Keratinocyte (primary cell): Measurements from ENCODE around the gene USP38. TPM values are rescaled to one million over a fixed set of nuclear protein-coding genes. Genes with fewer than 3 reads are reported as not detected.
"Not testable (repeated sequence)": the region's sequence is repeated elsewhere in the genome, so short reads cannot be mapped to it uniquely, and the experiment has no call there.

ENCODE experiments used
- DNase-seq: peaks from one replicate; pipeline ENCODE4 v3.0.0-alpha.2; 2011; ENCODE audit warnings: low read depth, missing footprints, low spot score
- FAIRE-seq: peaks from 2 replicates; lab custom pipeline; 2011; peaks lifted over from hg19 to GRCh38; lab: Jason Lieb, UNC
- H2AFZ ChIP-seq: 2 replicates; pipeline ENCODE4 v1.6.0; 2012; ENCODE audit warnings: low read length, control low read depth, inconsistent platforms; ENCODE audit not compliant: control insufficient read depth
- H3K27ac ChIP-seq: 2 replicates; pipeline ENCODE4 v1.5.1; 2011; ENCODE audit warnings: low read length; ENCODE audit not compliant: control insufficient read depth, insufficient read depth
- H3K27me3 ChIP-seq: 3 replicates; pipeline ENCODE4 v1.6.0; 2011; ENCODE audit warnings: low read length; ENCODE audit not compliant: control insufficient read depth, insufficient read depth; ENCODE audit errors: extremely low read depth
- H3K36me3 ChIP-seq, 2 experiments: 2 replicates in 1 of 2; 3 replicates in 1 of 2; pipeline ENCODE4 v1.5.1; 2011; ENCODE audit warnings: low read length in 2 of 2, mild to moderate bottlenecking in 1 of 2; ENCODE audit not compliant: control insufficient read depth in 2 of 2, insufficient read depth in 2 of 2; ENCODE audit errors: extremely low read depth in 1 of 2
- H3K4me1 ChIP-seq: 3 replicates; pipeline ENCODE4 v1.5.1; 2011; ENCODE audit warnings: low read length; ENCODE audit not compliant: control insufficient read depth, insufficient read depth; ENCODE audit errors: extremely low read depth
- H3K4me2 ChIP-seq: 3 replicates; pipeline ENCODE4 v1.6.0; 2011; ENCODE audit warnings: low read depth, low read length; ENCODE audit not compliant: control insufficient read depth, insufficient read depth; ENCODE audit errors: extremely low read depth
- H3K4me3 ChIP-seq, 3 experiments: fragments of 200-600 bp in 1 of 3; sonication (generic) in 1 of 3; 2 replicates in 2 of 3; 3 replicates in 1 of 3; pipeline ENCODE4 v1.5.1; 2011 to 2016; ENCODE audit warnings: low read length in 3 of 3, mild to moderate bottlenecking in 3 of 3, control low read depth in 2 of 3, inconsistent platforms in 1 of 3, low read depth in 1 of 3, mixed read lengths in 1 of 3, mixed run types in 1 of 3, moderate library complexity in 1 of 3; ENCODE audit not compliant: control insufficient read depth in 2 of 3, insufficient read depth in 2 of 3; ENCODE audit errors: extremely low read depth in 1 of 3
- H3K79me2 ChIP-seq: 2 replicates; pipeline ENCODE4 v1.6.0; 2012; ENCODE audit warnings: low read length; ENCODE audit not compliant: control insufficient read depth, insufficient read depth
- H3K9ac ChIP-seq: 3 replicates; pipeline ENCODE4 v1.6.0; 2011; ENCODE audit warnings: low read length; ENCODE audit not compliant: control insufficient read depth, insufficient read depth; ENCODE audit errors: extremely low read depth
- H3K9me1 ChIP-seq: 3 replicates; pipeline ENCODE4 v1.6.0; 2011; ENCODE audit warnings: low read length; ENCODE audit not compliant: control insufficient read depth, insufficient read depth; ENCODE audit errors: extremely low read depth
- H3K9me3 ChIP-seq: 2 replicates; pipeline ENCODE4 v1.5.1; 2012; ENCODE audit warnings: low read depth, low read length; ENCODE audit not compliant: control insufficient read depth
- H4K20me1 ChIP-seq: 3 replicates; pipeline ENCODE4 v1.6.0; 2011; ENCODE audit warnings: low read length; ENCODE audit not compliant: control insufficient read depth, insufficient read depth; ENCODE audit errors: extremely low read depth
- CTCF ChIP-seq, 3 experiments: IDR thresholded peaks in 1 of 3; conservative IDR thresholded peaks in 1 of 3; optimal IDR thresholded peaks in 1 of 3; 2 replicates in 2 of 3; 3 replicates in 1 of 3; pipeline versions ENCODE3 to v1.5.1; 2011; ENCODE audit warnings: low read length in 3 of 3, mild to moderate bottlenecking in 3 of 3, moderate library complexity in 2 of 3, control low read depth in 1 of 3, inconsistent platforms in 1 of 3; ENCODE audit not compliant: insufficient read depth in 2 of 3; ENCODE audit errors: extremely low read depth in 1 of 3
- EZH2 ChIP-seq: IDR thresholded peaks from one replicate; pipeline ENCODE4 v1.6.1; 2012; ENCODE audit warnings: inconsistent platforms, mild to moderate bottlenecking, low read length, moderate library complexity
- dilution Hi-C: fragments of 300-500 bp; cut with MboI; formaldehyde crosslinking; loops from one replicate; pipeline ENCODE4 v1.7.0; 2020; ENCODE audit warnings: low sequenced_read_pairs; ENCODE audit not compliant: extremely low pct_ligation_motif_present
- polyA plus RNA-seq, 5 experiments: library from polyadenylated mRNA; depleted of rRNA in 3 of 5; stranded (reverse) in 3 of 5; stranded (forward) in 1 of 5; unstranded in 1 of 5; fragments of >200 nt; gene quantifications; 1 replicate in 1 of 5; 2 replicates in 3 of 5; 3 replicates in 1 of 5; pipeline versions ENCODE4 v1.2.1 to v1.2.3, GENCODE V29; 2011 to 2012; ENCODE audit warnings: missing spikeins in 2 of 5, low read depth in 1 of 5, low replicate concordance in 1 of 5

The USP38 gene
- polyA plus RNA-seq, 1 donor (not counting 4 experiments of a cell fraction or from before 2014, with no cell fraction given): 12.8 TPM

DNA sequence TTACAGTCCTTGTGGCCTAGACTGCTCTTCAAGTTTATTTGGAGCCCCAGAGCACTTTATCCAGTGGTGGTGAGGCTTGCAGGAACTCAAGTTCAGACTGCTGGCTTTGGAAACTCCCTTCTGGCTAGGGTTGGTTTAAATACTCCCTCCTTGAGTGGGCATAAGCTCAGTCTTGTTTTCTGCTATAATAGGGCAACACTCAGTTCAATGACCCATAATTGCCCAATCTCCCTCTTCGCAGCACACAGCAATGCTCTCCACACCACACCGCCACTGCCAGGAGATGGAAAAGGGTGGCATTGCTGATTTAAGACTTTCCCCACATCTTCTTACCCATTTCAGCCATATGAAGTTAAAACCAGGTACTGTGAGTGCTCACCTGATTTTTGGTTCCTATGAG lies 27.9 kb upstream of the USP38 start:
- H4K20me1 ChIP-seq: no peaks in the 10 kb centered on the region
- TF ChIP-seq EZH2: no peak
- TF ChIP-seq CTCF (optimal IDR thresholded peaks at IDR 0.05 in 1 of 3, IDR thresholded peaks at IDR 0.05 in 1 of 3, conservative IDR thresholded peaks at IDR 0.05 in 1 of 3; ENCODE audit: extremely low read depth in 1 of 3, insufficient read depth in 2 of 3, low read length in 3 of 3): no peak
- H3K27ac ChIP-seq: no peak overlapping the region
- no peak for FAIRE-seq
- H3K27me3 ChIP-seq: no peaks in the 10 kb centered on the region
- dilution Hi-C loops: no loop called here
- no peak for DNase-seq
- H2AFZ ChIP-seq: no peak overlapping the region
- H3K79me2 ChIP-seq: no peaks in the 10 kb centered on the region
- no peaks in the 10 kb centered on the region for H3K4me1 ChIP-seq
- H3K36me3 ChIP-seq: no peaks in the 10 kb centered on the region
- no peak overlapping the region for H3K4me2 ChIP-seq
- H3K9ac ChIP-seq: no peak overlapping the region
- H3K9me1 ChIP-seq: no peaks in the 10 kb centered on the region
- H3K9me3 ChIP-seq: no peaks in the 10 kb centered on the region
- H3K4me3 ChIP-seq: no peak overlapping the region

DNA sequence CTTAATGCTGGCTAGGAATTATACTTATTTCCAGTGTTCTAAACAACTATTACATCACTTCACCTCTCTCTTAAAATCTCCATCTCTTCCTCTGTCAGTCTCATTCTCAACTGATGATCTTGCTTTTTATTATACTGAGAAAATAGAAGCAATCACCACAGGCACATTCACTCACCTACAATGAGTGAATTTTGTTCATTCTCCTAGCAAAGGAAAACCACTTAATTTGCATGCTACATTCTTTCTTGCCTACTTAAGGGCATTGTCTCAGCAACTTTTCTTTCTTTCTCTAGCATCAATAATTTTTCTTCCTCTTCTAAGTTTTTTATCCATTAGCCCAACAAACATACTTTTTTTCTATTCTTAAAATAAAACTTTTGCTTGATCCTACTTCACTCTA lies 21.1 kb upstream of the USP38 start:
- TF ChIP-seq CTCF (optimal IDR thresholded peaks at IDR 0.05 in 1 of 3, IDR thresholded peaks at IDR 0.05 in 1 of 3, conservative IDR thresholded peaks at IDR 0.05 in 1 of 3; ENCODE audit: extremely low read depth in 1 of 3, insufficient read depth in 2 of 3, low read length in 3 of 3) (no peak), EZH2 (no peak)
- Histone ChIP-seq H3K27ac (no peak overlapping the region), H4K20me1 (no peaks in the 10 kb centered on the region), H3K4me1 (no peaks in the 10 kb centered on the region), H3K27me3 (no peaks in the 10 kb centered on the region), H3K4me3 (no peak overlapping the region), H2AFZ (no peak overlapping the region), H3K79me2 (no peaks in the 10 kb centered on the region), H3K4me2 (no peak overlapping the region), H3K9me3 (no peaks in the 10 kb centered on the region), H3K9ac (no peak overlapping the region), H3K36me3 (no peaks in the 10 kb centered on the region), H3K9me1 (no peaks in the 10 kb centered on the region)
- DNase-seq (no peak), FAIRE-seq (no peak)
- dilution Hi-C loops: no loop called here

GRCh38 chr4:143166722-143167121 lies 18.0 kb upstream of the USP38 start:
- FAIRE-seq, H3K4me2 ChIP-seq, dilution Hi-C loops: not testable (repeated sequence)

More at GRCh38 chr4:143166722-143167121, 18.0 kb upstream of the USP38 start:
- H3K9me1 ChIP-seq, H3K27me3 ChIP-seq, H3K9me3 ChIP-seq, H3K4me1 ChIP-seq, DNase-seq, H3K79me2 ChIP-seq, H3K4me3 ChIP-seq, H2AFZ ChIP-seq, H3K27ac ChIP-seq, H3K36me3 ChIP-seq, H3K9ac ChIP-seq, H4K20me1 ChIP-seq: not testable (repeated sequence)
